ENCODE data around the gene BMPR1A.

BMPR1A gene

DNA sequence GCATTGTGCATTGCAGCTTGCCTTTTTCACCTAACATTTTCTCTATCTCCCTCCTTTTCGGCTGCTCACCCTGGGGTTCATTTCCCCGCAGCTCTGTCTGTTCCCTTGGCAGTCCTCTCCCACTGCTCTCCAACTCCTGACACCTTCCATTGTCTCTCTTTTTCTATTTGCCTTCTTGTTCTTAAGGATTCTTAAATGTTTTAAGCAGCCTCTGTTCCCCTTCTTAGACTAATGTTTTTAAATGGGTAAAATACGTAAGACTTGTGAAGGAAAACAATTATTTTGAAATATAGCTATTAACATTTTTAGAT, 19.4 kb downstream of the BMPR1A start:
- Histone ChIP-seq H3K27ac (no peak overlapping the region), H3K27me3 (no peaks in the 10 kb centered on the region)
- intact Hi-C loops (cut with DNase I; ENCODE audit: low total_unique reads): no loop called here

GRCh38 chr10:86779220-86780017, 23.0 kb downstream of the BMPR1A start:
- H3K27me3 ChIP-seq: no peaks in the 10 kb centered on the region
- intact Hi-C loops (cut with DNase I; ENCODE audit: low total_unique reads): no loop called here
- H3K4me3 ChIP-seq: no peak overlapping the region
- no peak for DNase-seq
- H3K27ac ChIP-seq: peak overlapping the region; percentile 14 to 38
- no peak for TF ChIP-seq CTCF (IDR thresholded peaks at IDR 0.05)
- no peaks in the 10 kb centered on the region for H3K36me3 ChIP-seq
- H3K9me3 ChIP-seq: no peaks in the 10 kb centered on the region
- H3K4me1 ChIP-seq: peaks cover 0 to 83% (median 22%) of the 10 kb centered on the region in 4 donors

More for the DNA sequence above, 19.4 kb downstream of the BMPR1A start:
- Histone ChIP-seq H3K4me3 (no peak overlapping the region), H3K9me3 (no peaks in the 10 kb centered on the region), H3K4me1 (peaks cover 0 to 87% (median 17%) of the 10 kb centered on the region in 4 donors), H3K36me3 (no peaks in the 10 kb centered on the region)
- no peak for TF ChIP-seq CTCF (IDR thresholded peaks at IDR 0.05)
- no peak for DNase-seq

DNA sequence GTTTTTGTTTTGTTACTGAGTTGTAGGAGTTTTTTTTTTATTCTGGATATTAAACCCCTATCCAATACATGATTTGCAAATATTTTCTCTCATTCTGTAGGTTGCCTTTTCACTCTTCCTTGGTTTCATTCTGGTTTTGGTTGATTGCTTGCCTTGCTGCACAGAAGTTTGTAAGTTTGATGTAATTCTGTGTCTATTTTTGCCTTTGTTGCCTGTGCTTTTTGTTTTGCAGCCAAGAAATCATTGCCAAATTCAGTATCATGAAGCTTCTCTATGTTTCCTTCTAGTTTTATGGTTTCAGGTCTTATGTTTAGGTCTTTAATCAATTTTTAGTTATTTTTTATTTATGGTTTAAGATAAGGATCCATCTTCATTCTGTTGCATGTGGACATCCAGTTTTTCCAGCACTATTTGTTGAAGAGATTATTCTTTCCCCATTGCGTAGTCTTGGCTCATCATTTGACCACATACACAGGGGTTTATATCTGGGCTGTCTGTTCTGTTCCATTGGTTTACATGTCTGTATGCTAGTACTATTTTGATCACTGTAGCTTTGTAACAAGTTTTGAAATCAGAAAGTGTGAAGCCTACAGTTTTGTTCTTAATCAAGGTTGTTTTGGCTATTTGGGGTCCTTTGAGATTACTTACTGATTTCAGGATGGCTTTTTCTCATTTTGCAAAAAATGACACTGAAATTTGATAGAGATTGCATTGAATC, 26.4 kb downstream of the BMPR1A start:
- intact Hi-C loops (cut with DNase I; ENCODE audit: low total_unique reads): no loop called here
- no peaks in the 10 kb centered on the region for H3K27me3 ChIP-seq
- no peak overlapping the region for H3K4me3 ChIP-seq
- H3K27ac ChIP-seq: peak overlapping the region; percentile 3 to 27
- no peaks in the 10 kb centered on the region for H3K36me3 ChIP-seq
- TF ChIP-seq CTCF (IDR thresholded peaks at IDR 0.05): no peak
- H3K4me1 ChIP-seq: peaks cover 0 to 84% (median 32%) of the 10 kb centered on the region in 4 donors
- DNase-seq: no peak
- H3K9me3 ChIP-seq: no peaks in the 10 kb centered on the region

GRCh38 chr10:86785037-86785436, 28.6 kb downstream of the BMPR1A start:
- peak overlapping the region in 1 of 2 donors; percentile 24 for H3K27ac ChIP-seq
- H3K27me3 ChIP-seq: no peaks in the 10 kb centered on the region
- H3K4me1 ChIP-seq: peaks cover 0 to 74% (median 28%) of the 10 kb centered on the region in 4 donors

GRCh38 chr10:86785968-86786367, 29.5 kb downstream of the BMPR1A start:
- no peaks in the 10 kb centered on the region for H3K9me3 ChIP-seq
- intact Hi-C loops (cut with DNase I; ENCODE audit: low total_unique reads): no loop called here
- no peaks in the 10 kb centered on the region for H3K36me3 ChIP-seq
- peaks cover 0 to 72% (median 28%) of the 10 kb centered on the region in 4 donors for H3K4me1 ChIP-seq
- no peaks in the 10 kb centered on the region for H3K27me3 ChIP-seq
- H3K27ac ChIP-seq: peak overlapping the region; percentile 7 to 24
- no peak overlapping the region for H3K4me3 ChIP-seq
- no peak for TF ChIP-seq CTCF (IDR thresholded peaks at IDR 0.05)
- DNase-seq: no peak

More at GRCh38 chr10:86785037-86785436, 28.6 kb downstream of the BMPR1A start:
- intact Hi-C loops (cut with DNase I; ENCODE audit: low total_unique reads): no loop called here
- DNase-seq: no peak
- Histone ChIP-seq H3K4me3 (no peak overlapping the region), H3K9me3 (no peaks in the 10 kb centered on the region), H3K36me3 (no peaks in the 10 kb centered on the region)
- no peak for TF ChIP-seq CTCF (IDR thresholded peaks at IDR 0.05)
